Measurements from ENCODE around the gene SLC66A2. TPM values are rescaled to one million over a fixed set of nuclear protein-coding genes. Genes with fewer than 3 reads are reported as not detected.

SLC66A2 gene
- total RNA-seq, 1 donor from 2014 or later, result 5.8 TPM

DNA sequence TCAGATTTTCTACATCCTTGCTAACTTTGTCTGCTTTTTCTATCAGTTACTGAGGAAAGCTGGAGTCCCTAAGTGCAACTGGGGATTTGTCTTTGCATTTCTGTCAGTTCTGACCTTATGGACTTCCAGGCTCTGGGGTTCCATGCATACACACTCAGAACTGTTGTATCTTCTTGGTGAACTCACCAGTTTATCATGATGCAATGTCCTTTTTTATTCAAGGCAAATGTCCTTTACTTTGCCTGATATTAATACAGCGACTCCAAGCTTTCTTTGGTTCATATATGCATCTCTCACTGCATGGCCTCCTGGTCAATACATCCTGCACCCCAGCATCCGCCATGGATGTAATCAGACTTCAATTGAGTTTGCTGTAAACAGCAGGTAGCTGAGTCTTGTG, 44.7 kb downstream of the SLC66A2 start:
- Histone ChIP-seq H3K4me3 (no peak overlapping the region), H3K9me3 (ENCODE audit: low read depth) (no peaks in the 10 kb centered on the region), H3K36me3 (no peaks in the 10 kb centered on the region), H3K79me2 (ENCODE audit: low read depth) (no peaks in the 10 kb centered on the region), H3K9ac (no peak overlapping the region), H3K4me2 (no peak overlapping the region), H3K27me3 (no peaks in the 10 kb centered on the region), H4K20me1 (ENCODE audit: low read depth) (no peaks in the 10 kb centered on the region), H3F3A (ENCODE audit: low read depth) (no peaks in the 10 kb centered on the region), H2AFZ (replicated peaks) (no peak overlapping the region), H3K4me1 (peaks cover 6% of the 10 kb centered on the region), H3K27ac (no peak overlapping the region)
- H3K4me1 Mint-ChIP-seq, result no peaks in the 10 kb centered on the region
- DNase-seq (ENCODE audit: low spot score), result no peak
- H3K4me3 Mint-ChIP-seq, result no peak overlapping the region
- H3K27ac Mint-ChIP-seq, result no peak overlapping the region
- H3K27me3 Mint-ChIP-seq (ENCODE audit: insufficient read depth, low read depth), result no peaks in the 10 kb centered on the region
- H3K9me3 Mint-ChIP-seq, result peaks cover 22% of the 10 kb centered on the region
- no peak for TF ChIP-seq EZH2 (IDR thresholded peaks at IDR 0.05)
- TF ChIP-seq, protein P1, sequence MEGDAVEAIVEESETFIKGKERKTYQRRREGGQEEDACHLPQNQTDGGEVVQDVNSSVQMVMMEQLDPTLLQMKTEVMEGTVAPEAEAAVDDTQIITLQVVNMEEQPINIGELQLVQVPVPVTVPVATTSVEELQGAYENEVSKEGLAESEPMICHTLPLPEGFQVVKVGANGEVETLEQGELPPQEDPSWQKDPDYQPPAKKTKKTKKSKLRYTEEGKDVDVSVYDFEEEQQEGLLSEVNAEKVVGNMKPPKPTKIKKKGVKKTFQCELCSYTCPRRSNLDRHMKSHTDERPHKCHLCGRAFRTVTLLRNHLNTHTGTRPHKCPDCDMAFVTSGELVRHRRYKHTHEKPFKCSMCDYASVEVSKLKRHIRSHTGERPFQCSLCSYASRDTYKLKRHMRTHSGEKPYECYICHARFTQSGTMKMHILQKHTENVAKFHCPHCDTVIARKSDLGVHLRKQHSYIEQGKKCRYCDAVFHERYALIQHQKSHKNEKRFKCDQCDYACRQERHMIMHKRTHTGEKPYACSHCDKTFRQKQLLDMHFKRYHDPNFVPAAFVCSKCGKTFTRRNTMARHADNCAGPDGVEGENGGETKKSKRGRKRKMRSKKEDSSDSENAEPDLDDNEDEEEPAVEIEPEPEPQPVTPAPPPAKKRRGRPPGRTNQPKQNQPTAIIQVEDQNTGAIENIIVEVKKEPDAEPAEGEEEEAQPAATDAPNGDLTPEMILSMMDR (IDR thresholded peaks at IDR 0.05), result no peak
- no peak for TF ChIP-seq EZH2phosphoT487 (IDR thresholded peaks at IDR 0.05)
- H3K36me3 Mint-ChIP-seq, result peaks cover 45% of the 10 kb centered on the region

- Histone ChIP-seq H3K4me3 (no peak overlapping the region), H3K36me3 (no peaks in the 10 kb centered on the region), H2AFZ (replicated peaks) (no peak overlapping the region), H3F3A (ENCODE audit: low read depth) (no peaks in the 10 kb centered on the region), H3K27me3 (no peaks in the 10 kb centered on the region), H3K9ac (no peak overlapping the region), H3K79me2 (ENCODE audit: low read depth) (no peaks in the 10 kb centered on the region), H3K27ac (no peak overlapping the region), H3K4me2 (no peak overlapping the region), H3K9me3 (ENCODE audit: low read depth) (no peaks in the 10 kb centered on the region), H4K20me1 (ENCODE audit: low read depth) (no peaks in the 10 kb centered on the region), H3K4me1 (peaks cover under 1% of the 10 kb centered on the region)
- no peak overlapping the region for H3K27ac Mint-ChIP-seq
- H3K4me1 Mint-ChIP-seq, result no peaks in the 10 kb centered on the region
- DNase-seq (ENCODE audit: low spot score), result no peak
- H3K36me3 Mint-ChIP-seq, result peaks cover 47% of the 10 kb centered on the region
- no peak overlapping the region for H3K4me3 Mint-ChIP-seq
- H3K27me3 Mint-ChIP-seq (ENCODE audit: insufficient read depth, low read depth), result no peaks in the 10 kb centered on the region
- TF ChIP-seq EZH2phosphoT487 (IDR thresholded peaks at IDR 0.05) (no peak), EZH2 (IDR thresholded peaks at IDR 0.05) (no peak)
- TF ChIP-seq, protein P1 (IDR thresholded peaks at IDR 0.05), result no peak
- peaks cover 25% of the 10 kb centered on the region for H3K9me3 Mint-ChIP-seq
Measured at GRCh38 chr18:79905993-79906392, 45.5 kb downstream of the SLC66A2 start.

GRCh38 chr18:79905389-79905911, 46.0 kb downstream of the SLC66A2 start:
- peaks cover 25% of the 10 kb centered on the region for H3K9me3 Mint-ChIP-seq
- Histone ChIP-seq H3K79me2 (ENCODE audit: low read depth) (no peaks in the 10 kb centered on the region), H3K27ac (no peak overlapping the region), H3K9ac (no peak overlapping the region), H3K4me3 (no peak overlapping the region), H3K4me1 (no peaks in the 10 kb centered on the region), H3K27me3 (no peaks in the 10 kb centered on the region), H2AFZ (replicated peaks) (no peak overlapping the region), H3F3A (ENCODE audit: low read depth) (no peaks in the 10 kb centered on the region), H3K9me3 (ENCODE audit: low read depth) (no peaks in the 10 kb centered on the region), H3K36me3 (no peaks in the 10 kb centered on the region), H4K20me1 (ENCODE audit: low read depth) (no peaks in the 10 kb centered on the region), H3K4me2 (no peak overlapping the region)
- H3K27me3 Mint-ChIP-seq (ENCODE audit: insufficient read depth, low read depth), result peaks cover 1% of the 10 kb centered on the region
- H3K4me1 Mint-ChIP-seq, result no peaks in the 10 kb centered on the region
- H3K36me3 Mint-ChIP-seq, result peaks cover 43% of the 10 kb centered on the region
- no peak overlapping the region for H3K4me3 Mint-ChIP-seq
- TF ChIP-seq EZH2 (IDR thresholded peaks at IDR 0.05) (no peak), EZH2phosphoT487 (IDR thresholded peaks at IDR 0.05) (no peak)
- TF ChIP-seq, protein P1 (IDR thresholded peaks at IDR 0.05), result no peak
- H3K27ac Mint-ChIP-seq, result no peak overlapping the region
- DNase-seq (ENCODE audit: low spot score), result no peak
